SK-N-SH treated with all-trans-retinoic acid at 6 μM for 48 hours (cell line): Measurements from ENCODE around the gene PPIP5K2.

Experiments
- ATAC-seq: fragments of 200-7000 bp; cut with Tn5 transposase; 3 replicates; pipeline ENCODE4 v1.9.1; 2020; ENCODE audit warnings: mild to moderate bottlenecking, moderate library complexity
- ARNTL ChIP-seq: fragments of 450-650 bp; formaldehyde crosslinking; IDR thresholded peaks from 2 replicates; pipeline ENCODE4 v1.5.0; 2020; ENCODE audit warnings: low read depth, mild to moderate bottlenecking, moderate library complexity, borderline replicate concordance
- BACH2 ChIP-seq: fragments of 250-450 bp; sonication (Bioruptor Pico); IDR thresholded peaks from 2 replicates; pipeline ENCODE4 v1.9.0; 2021; ENCODE audit warnings: mild to moderate bottlenecking, borderline replicate concordance
- CREB5 ChIP-seq: fragments of 250-450 bp; sonication (Bioruptor Pico); IDR thresholded peaks from 2 replicates; pipeline ENCODE4 v1.5.1; 2020; ENCODE audit warnings: low read depth, mild to moderate bottlenecking, moderate library complexity
- CSDC2 ChIP-seq: fragments of 250-450 bp; sonication (Bioruptor Pico); IDR thresholded peaks from 2 replicates; pipeline ENCODE4 v1.5.0; 2020; ENCODE audit warnings: mild to moderate bottlenecking, moderate library complexity
- CSRNP3 ChIP-seq: fragments of 250-450 bp; sonication (Bioruptor Pico); IDR thresholded peaks from 2 replicates; pipeline ENCODE4 v1.5.1; 2021; ENCODE audit warnings: mild to moderate bottlenecking, moderate library complexity
- ISL1 ChIP-seq: fragments of 250-450 bp; sonication (Bioruptor Pico); IDR thresholded peaks from 2 replicates; pipeline ENCODE4 v2.1.2; 2022; ENCODE audit warnings: mild to moderate bottlenecking, moderate library complexity
- OSR1 ChIP-seq: fragments of 250-450 bp; sonication (Bioruptor Pico); IDR thresholded peaks from 2 replicates; pipeline ENCODE4 v1.8.0; 2022; ENCODE audit warnings: moderate library complexity, mild to moderate bottlenecking, inconsistent platforms
- PATZ1 ChIP-seq: fragments of 250-450 bp; sonication (Bioruptor Pico); IDR thresholded peaks from 2 replicates; pipeline ENCODE4 v1.8.0; 2020; ENCODE audit warnings: mild to moderate bottlenecking, moderate library complexity, borderline replicate concordance
- POU6F1 ChIP-seq: fragments of 250-450 bp; sonication (Bioruptor Pico); IDR thresholded peaks from 2 replicates; pipeline ENCODE4 v1.8.0; 2021; ENCODE audit warnings: low read depth, mild to moderate bottlenecking, moderate library complexity, borderline replicate concordance
- PPARA ChIP-seq: fragments of 250-450 bp; sonication (Bioruptor Pico); IDR thresholded peaks from 2 replicates; pipeline ENCODE4 v1.5.0; 2020; ENCODE audit warnings: mild to moderate bottlenecking, borderline replicate concordance
- SNAI2 ChIP-seq: fragments of 250-450 bp; sonication (Bioruptor Pico); IDR thresholded peaks from 2 replicates; pipeline ENCODE4 v1.5.0; 2020; ENCODE audit warnings: mild to moderate bottlenecking, moderate library complexity
- TCF4 ChIP-seq: fragments of 250-450 bp; sonication (Bioruptor Pico); IDR thresholded peaks from 2 replicates; pipeline ENCODE4 v1.8.0; 2021; ENCODE audit warnings: mild to moderate bottlenecking, moderate library complexity, borderline replicate concordance
- TOX ChIP-seq: fragments of 250-450 bp; sonication (Bioruptor Pico); IDR thresholded peaks from 2 replicates; pipeline ENCODE4 v1.8.0; 2021; ENCODE audit warnings: mild to moderate bottlenecking, moderate library complexity, borderline replicate concordance
- TSHZ2 ChIP-seq: fragments of 250-450 bp; sonication (Bioruptor Pico); IDR thresholded peaks from 2 replicates; pipeline ENCODE4 v1.5.0; 2020; ENCODE audit warnings: mild to moderate bottlenecking, moderate library complexity
- ZC3H10 ChIP-seq: fragments of 250-450 bp; sonication (Bioruptor Pico); IDR thresholded peaks from 2 replicates; pipeline ENCODE4 v1.5.1; 2021; ENCODE audit warnings: mild to moderate bottlenecking, moderate library complexity
- ZFP3 ChIP-seq: fragments of 250-450 bp; sonication (Bioruptor Pico); IDR thresholded peaks from 2 replicates; pipeline ENCODE4 v1.5.0; 2020; ENCODE audit warnings: mild to moderate bottlenecking, moderate library complexity
- ZFP30 ChIP-seq: fragments of 450-650 bp; formaldehyde crosslinking; IDR thresholded peaks from 2 replicates; pipeline ENCODE4 v1.5.0; 2022; ENCODE audit warnings: mild to moderate bottlenecking, moderate library complexity
- ZNF565 ChIP-seq: fragments of 450-650 bp; formaldehyde crosslinking; conservative IDR thresholded peaks from 2 replicates; pipeline ENCODE4 v1.5.0; 2020; ENCODE audit warnings: low read depth, mild to moderate bottlenecking, moderate library complexity
- ZNF8 ChIP-seq: fragments of 450-650 bp; formaldehyde crosslinking; IDR thresholded peaks from 2 replicates; pipeline ENCODE4 v1.5.0; 2020; ENCODE audit warnings: mild to moderate bottlenecking, moderate library complexity

Gene PPIP5K2

GRCh38 chr5:103210952-103211351, 90.9 kb downstream of the PPIP5K2 start:
- no peak for ATAC-seq
- TF ChIP-seq SNAI2 (CRISPR knock-in tag) (no peak), ZNF565 (CRISPR knock-in tag) (no peak), ZFP30 (CRISPR knock-in tag) (no peak), PATZ1 (no peak), PPARA (CRISPR knock-in tag) (no peak), CSDC2 (no peak), POU6F1 (CRISPR knock-in tag) (no peak), TOX (CRISPR knock-in tag) (no peak)

GRCh38 chr5:103211576-103212561, 91.8 kb downstream of the PPIP5K2 start:
- TF ChIP-seq ZC3H10 (no peak), BACH2 (no peak), ZFP3 (no peak), ZNF565 (CRISPR knock-in tag) (no peak), TSHZ2 (CRISPR knock-in tag) (no peak), PATZ1 (no peak), ZNF8 (CRISPR knock-in tag) (no peak), CSDC2 (no peak), TCF4 (no peak), TOX (CRISPR knock-in tag) (no peak), CREB5 (no peak), ARNTL (no peak), CSRNP3 (CRISPR knock-in tag) (no peak), ISL1 (no peak), SNAI2 (CRISPR knock-in tag) (no peak), OSR1 (CRISPR knock-in tag) (no peak), ZFP30 (CRISPR knock-in tag) (no peak)
- ATAC-seq: no peak
